A549 (cell line): Measurements from ENCODE around the gene EFNA3.

Source experiments
- RFX5 ChIP-seq: fragments of 450-650 bp; IDR thresholded peaks from 2 replicates; pipeline ENCODE4 v1.7.1; 2014; ENCODE audit warnings: antibody characterized with exemption, mild to moderate bottlenecking, moderate library complexity
- TF ChIP-seq, protein P1 (sequence below): IDR thresholded peaks from 2 replicates; pipeline ENCODE4 v1.6.1; 2012; ENCODE audit warnings: low read depth, borderline replicate concordance
- TF ChIP-seq, protein P2 (sequence below): fragments of 150-350 bp; IDR thresholded peaks from 2 replicates; pipeline ENCODE4 v1.6.1; 2014; ENCODE audit warnings: low read depth, mild to moderate bottlenecking, low read length
- TF ChIP-seq, protein P3 (sequence below): fragments of >200 bp; sonication (Bioruptor Twin); formaldehyde crosslinking; IDR thresholded peaks from 3 replicates; pipeline ENCODE4 v1.5.1; 2016

GRCh38 chr1:155077346-155077745, 1.3 kb upstream of the EFNA3 start:
- TF ChIP-seq, protein P1, sequence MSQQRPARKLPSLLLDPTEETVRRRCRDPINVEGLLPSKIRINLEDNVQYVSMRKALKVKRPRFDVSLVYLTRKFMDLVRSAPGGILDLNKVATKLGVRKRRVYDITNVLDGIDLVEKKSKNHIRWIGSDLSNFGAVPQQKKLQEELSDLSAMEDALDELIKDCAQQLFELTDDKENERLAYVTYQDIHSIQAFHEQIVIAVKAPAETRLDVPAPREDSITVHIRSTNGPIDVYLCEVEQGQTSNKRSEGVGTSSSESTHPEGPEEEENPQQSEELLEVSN: no peak
- TF ChIP-seq, protein P2, sequence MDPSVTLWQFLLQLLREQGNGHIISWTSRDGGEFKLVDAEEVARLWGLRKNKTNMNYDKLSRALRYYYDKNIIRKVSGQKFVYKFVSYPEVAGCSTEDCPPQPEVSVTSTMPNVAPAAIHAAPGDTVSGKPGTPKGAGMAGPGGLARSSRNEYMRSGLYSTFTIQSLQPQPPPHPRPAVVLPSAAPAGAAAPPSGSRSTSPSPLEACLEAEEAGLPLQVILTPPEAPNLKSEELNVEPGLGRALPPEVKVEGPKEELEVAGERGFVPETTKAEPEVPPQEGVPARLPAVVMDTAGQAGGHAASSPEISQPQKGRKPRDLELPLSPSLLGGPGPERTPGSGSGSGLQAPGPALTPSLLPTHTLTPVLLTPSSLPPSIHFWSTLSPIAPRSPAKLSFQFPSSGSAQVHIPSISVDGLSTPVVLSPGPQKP: no peak
- TF ChIP-seq, protein P3, sequence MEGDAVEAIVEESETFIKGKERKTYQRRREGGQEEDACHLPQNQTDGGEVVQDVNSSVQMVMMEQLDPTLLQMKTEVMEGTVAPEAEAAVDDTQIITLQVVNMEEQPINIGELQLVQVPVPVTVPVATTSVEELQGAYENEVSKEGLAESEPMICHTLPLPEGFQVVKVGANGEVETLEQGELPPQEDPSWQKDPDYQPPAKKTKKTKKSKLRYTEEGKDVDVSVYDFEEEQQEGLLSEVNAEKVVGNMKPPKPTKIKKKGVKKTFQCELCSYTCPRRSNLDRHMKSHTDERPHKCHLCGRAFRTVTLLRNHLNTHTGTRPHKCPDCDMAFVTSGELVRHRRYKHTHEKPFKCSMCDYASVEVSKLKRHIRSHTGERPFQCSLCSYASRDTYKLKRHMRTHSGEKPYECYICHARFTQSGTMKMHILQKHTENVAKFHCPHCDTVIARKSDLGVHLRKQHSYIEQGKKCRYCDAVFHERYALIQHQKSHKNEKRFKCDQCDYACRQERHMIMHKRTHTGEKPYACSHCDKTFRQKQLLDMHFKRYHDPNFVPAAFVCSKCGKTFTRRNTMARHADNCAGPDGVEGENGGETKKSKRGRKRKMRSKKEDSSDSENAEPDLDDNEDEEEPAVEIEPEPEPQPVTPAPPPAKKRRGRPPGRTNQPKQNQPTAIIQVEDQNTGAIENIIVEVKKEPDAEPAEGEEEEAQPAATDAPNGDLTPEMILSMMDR: no peak
- TF ChIP-seq RFX5: no peak
